GM10248 (cell line): Measurements from ENCODE around the gene ZBED3.
"Not testable (repeated sequence)": the region's sequence is repeated elsewhere in the genome, so short reads cannot be mapped to it uniquely, and the experiment has no call there.

Experiments used
- CTCF ChIA-PET: fragments of 300-600 bp; sonication (Branson Sonifier 250); formaldehyde crosslinking; extraction: SDS; loops from one replicate; lab custom pipeline; 2021; ENCODE audit warnings: antibody characterized with exemption; lab: Yijun Ruan, JAX
- POLR2A ChIA-PET: fragments of 350-650 bp; sonication (Branson Sonifier 250); formaldehyde crosslinking; extraction: SDS; loops from one replicate; lab custom pipeline; 2020; ENCODE audit warnings: antibody characterized with exemption; lab: Yijun Ruan, JAX
- DNase-seq: peaks from one replicate; pipeline ENCODE4 v3.0.0; 2012; ENCODE audit errors: extremely low spot score
- CTCF ChIP-seq: IDR thresholded peaks from 2 replicates; pipeline ENCODE4 v1.5.1; 2012; ENCODE audit warnings: mild to moderate bottlenecking, low read depth; ENCODE audit errors: extremely low read depth, missing control alignments, control extremely low read depth

ZBED3 gene

GRCh38 chr5:77120706-77121105 is 33.6 kb upstream of the ZBED3 start:
- ChIA-PET CTCF (no interaction called here), POLR2A (no interaction called here)
- no peak for DNase-seq
- TF ChIP-seq CTCF: no peak

- POLR2A ChIA-PET: no interaction called here
Observed at GRCh38 chr5:77120086-77120485, 33.0 kb upstream of the ZBED3 start.

GRCh38 chr5:77117161-77117560 is 30.1 kb upstream of the ZBED3 start:
- no peak for DNase-seq
- POLR2A ChIA-PET: no interaction called here
- TF ChIP-seq CTCF: no peak
- CTCF ChIA-PET: no interaction called here

More at GRCh38 chr5:77120086-77120485, 33.0 kb upstream of the ZBED3 start:
- CTCF ChIA-PET: no interaction called here
- no peak for TF ChIP-seq CTCF
- no peak for DNase-seq

DNA sequence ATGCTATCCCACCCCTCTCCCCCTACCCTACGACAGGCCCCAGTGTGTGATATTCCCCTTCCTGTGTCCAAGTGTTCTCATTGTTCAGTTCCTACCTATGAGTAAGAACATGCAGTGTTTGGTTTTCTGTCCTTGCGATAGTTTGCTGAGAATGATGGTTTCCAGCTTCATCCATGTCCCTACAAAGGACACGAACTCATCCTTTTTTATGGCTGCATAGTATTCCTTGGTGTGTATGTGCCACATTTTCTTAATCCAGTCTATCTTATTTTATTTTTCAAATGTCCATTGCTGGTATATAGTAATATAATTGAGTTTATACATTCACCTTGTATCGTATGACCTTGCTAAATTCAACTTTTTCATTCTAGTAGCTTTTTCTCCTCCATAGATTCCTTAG is 19.9 kb upstream of the ZBED3 start:
- CTCF ChIA-PET, POLR2A ChIA-PET, DNase-seq: not testable (repeated sequence)

GRCh38 chr5:77104813-77105212 is 17.7 kb upstream of the ZBED3 start:
- POLR2A ChIA-PET: no interaction called here
- CTCF ChIA-PET: no interaction called here
- no peak for DNase-seq
- no peak for TF ChIP-seq CTCF

DNA sequence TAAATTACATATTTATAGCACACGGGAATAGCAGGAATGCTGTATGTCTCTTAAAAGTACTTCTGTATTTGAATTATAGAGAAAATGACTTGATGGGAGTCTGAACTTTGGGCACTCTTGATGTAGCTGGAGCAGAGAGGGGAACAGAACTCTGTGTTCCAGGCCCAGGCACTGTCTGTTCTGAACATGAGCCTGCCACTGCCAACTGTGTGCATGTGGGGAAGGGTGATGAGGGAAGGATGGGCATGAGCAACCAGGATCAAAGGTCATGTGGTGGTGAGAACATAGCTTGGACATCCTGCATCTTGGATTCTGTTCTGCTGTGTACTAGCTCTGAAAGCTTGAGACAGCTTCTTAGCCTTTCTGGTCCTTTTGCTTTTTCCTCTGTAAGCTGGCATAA is 16.4 kb upstream of the ZBED3 start:
- TF ChIP-seq CTCF: no peak
- POLR2A ChIA-PET: no interaction called here
- DNase-seq: no peak
- CTCF ChIA-PET: interaction anchor here (0.7 to 0.9 kb wide), 2 partner anchors 12 to 26 kb away, joined by 3 read pairs; no protein-coding TSS in a partner anchor

DNA sequence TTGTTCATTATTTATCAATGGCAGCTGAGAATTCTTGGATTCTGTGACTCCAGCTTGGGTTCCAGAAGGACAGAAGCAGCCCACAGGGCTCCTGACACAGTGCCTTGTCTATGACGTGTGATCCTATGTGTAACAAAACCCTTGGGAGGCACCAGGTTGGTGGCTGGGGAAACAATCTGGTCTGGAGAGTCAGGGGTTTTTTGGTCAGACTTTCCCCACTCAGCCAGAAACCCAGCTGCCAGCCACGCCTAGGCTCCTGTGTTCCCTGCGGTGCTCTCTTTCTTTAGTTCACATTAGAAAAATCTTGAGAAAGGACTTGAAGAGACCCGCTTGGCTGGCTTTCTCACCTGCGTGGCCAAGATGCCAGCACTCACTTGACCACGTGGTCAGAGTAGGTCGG is 15.5 kb upstream of the ZBED3 start:
- CTCF ChIA-PET: interaction anchor here (2.0 kb wide), 1 partner anchor 26 kb away, joined by 4 read pairs; no protein-coding TSS in a partner anchor
- POLR2A ChIA-PET: no interaction called here
- DNase-seq: no peak

More for the DNA sequence above, 15.5 kb upstream of the ZBED3 start:
- no peak for TF ChIP-seq CTCF
